K562 (cell line): Measurements from ENCODE around the gene CPPED1. TPM values are rescaled to one million over a fixed set of nuclear protein-coding genes. Genes with fewer than 3 reads are reported as not detected.

Experiments used
- ATAC-seq: fragments of 200-7000 bp; cut with Tn5 transposase; 3 replicates; pipeline ENCODE4 v1.9.1; 2020; ENCODE audit warnings: moderate library complexity
- BruUV-seq: library from RNA; stranded (reverse); fragments of 400-500 nt; replicated peaks from 2 replicates; lab custom pipeline; 2021; lab: Mats Ljungman, UMichigan
- CTCF ChIA-PET: fragments of 300-600 bp; formaldehyde crosslinking; extraction: SDS; loops from one replicate; lab custom pipeline; 2021; ENCODE audit warnings: low intra/inter-chr PET ratio; lab: Yijun Ruan, JAX
- POLR2A ChIA-PET: fragments of 300-600, 350-650 bp; sonication (Branson Sonifier 250); formaldehyde crosslinking; extraction: SDS; loops from one replicate; lab custom pipeline; 2021; ENCODE audit warnings: antibody characterized with exemption, inconsistent platforms; lab: Yijun Ruan, JAX
- DNase-seq, 4 experiments: peaks; one replicate each; pipeline versions ENCODE4 v3.0.0 to v3.0.0-alpha.2; 2011 to 2018; ENCODE audit warnings: low spot score in 3 of 4, mixed read lengths in 3 of 4; ENCODE audit errors: extremely low read depth in 1 of 4
- FAIRE-seq: peaks from 2 replicates; lab custom pipeline; 2011; peaks lifted over from hg19 to GRCh38; lab: Jason Lieb, UNC
- H2AFZ ChIP-seq: 2 replicates; pipeline ENCODE4 v1.6.0; 2011; ENCODE audit warnings: low read depth, low read length, control low read depth, inconsistent platforms
- H3K27ac ChIP-seq: fragments of 200-600 bp; 3 replicates; pipeline ENCODE4 v1.8.0; 2011; ENCODE audit warnings: low read depth, mild to moderate bottlenecking, control low read depth, inconsistent platforms, low read length, moderate library complexity, mixed read lengths; ENCODE audit errors: extremely low read depth
- H3K27me3 ChIP-seq, 2 experiments: fragments of 300-600 bp in 1 of 2; 2 replicates in 1 of 2; 3 replicates in 1 of 2; pipeline versions ENCODE4 v1.6.0 to v1.8.0; 2011; ENCODE audit warnings: inconsistent platforms in 2 of 2, low read length in 2 of 2, mild to moderate bottlenecking in 1 of 2, mixed read lengths in 1 of 2, moderate library complexity in 1 of 2; ENCODE audit not compliant: control insufficient read depth in 2 of 2, insufficient read depth in 2 of 2
- H3K36me3 ChIP-seq: fragments of 300-600 bp; 3 replicates; pipeline ENCODE4 v1.8.0; 2011; ENCODE audit warnings: mild to moderate bottlenecking, low read length, inconsistent platforms; ENCODE audit not compliant: control insufficient read depth, insufficient read depth
- H3K4me1 ChIP-seq, 2 experiments: fragments of 200-600 bp in 1 of 2; replicated peaks in 1 of 2; 2 replicates in 1 of 2; 3 replicates in 1 of 2; pipeline versions ENCODE4 v1.5.1 to v1.8.0; 2011; ENCODE audit warnings: inconsistent platforms in 2 of 2, low read length in 2 of 2, mild to moderate bottlenecking in 1 of 2, mixed read lengths in 1 of 2, moderate library complexity in 1 of 2; ENCODE audit not compliant: control insufficient read depth in 2 of 2, insufficient read depth in 2 of 2
- H3K4me2 ChIP-seq: 2 replicates; pipeline ENCODE4 v1.6.1; 2011; ENCODE audit warnings: low read length, control low read depth, inconsistent platforms, mixed read lengths; ENCODE audit not compliant: insufficient read depth
- H3K4me3 ChIP-seq: fragments of 200-600 bp; sonication (generic), shearing (Covaris generic); 2 replicates; pipeline ENCODE4 v1.5.1; 2016; ENCODE audit warnings: control low read depth, inconsistent platforms
- H3K79me2 ChIP-seq: fragments of 200-600 bp; 3 replicates; pipeline ENCODE4 v1.8.0; 2011; ENCODE audit warnings: low read length, inconsistent platforms; ENCODE audit not compliant: control insufficient read depth, insufficient read depth
- H3K9ac ChIP-seq, 2 experiments: 2 replicates each; pipeline versions ENCODE4 v1.6.0 to v1.6.1; 2011; ENCODE audit warnings: low read depth in 2 of 2, low read length in 2 of 2, control low read depth in 1 of 2, inconsistent platforms in 1 of 2, mild to moderate bottlenecking in 1 of 2, mixed read lengths in 1 of 2; ENCODE audit not compliant: insufficient read depth in 1 of 2
- H3K9me1 ChIP-seq: one replicate; pipeline ENCODE4 v1.6.0; 2011; ENCODE audit warnings: inconsistent platforms, mild to moderate bottlenecking, low read length, moderate library complexity; ENCODE audit not compliant: control insufficient read depth, insufficient read depth
- H3K9me3 ChIP-seq: replicated peaks from 2 replicates; pipeline ENCODE4 v1.5.1; 2011; ENCODE audit warnings: low read depth, low read length, inconsistent platforms; ENCODE audit not compliant: control insufficient read depth, insufficient read depth
- H4K20me1 ChIP-seq: replicated peaks from 2 replicates; pipeline ENCODE4 v1.6.1; 2011; ENCODE audit warnings: low read length, inconsistent platforms, mixed read lengths; ENCODE audit not compliant: control insufficient read depth, insufficient read depth
- ARHGAP35 ChIP-seq: fragments of 450-650 bp; IDR thresholded peaks from 2 replicates; pipeline ENCODE4 v1.6.1; 2018; ENCODE audit not compliant: partially characterized antibody
- C11orf30 ChIP-seq: fragments of 450-650 bp; IDR thresholded peaks from 2 replicates; pipeline ENCODE4 v1.6.1; 2016; ENCODE audit warnings: low read depth, mild to moderate bottlenecking
- CAMTA2 ChIP-seq: fragments of 250-450 bp; sonication (Bioruptor Pico); conservative IDR thresholded peaks from 2 replicates; pipeline ENCODE4 v1.5.1; 2022
- CBX3 ChIP-seq, 2 experiments: IDR thresholded peaks; 1 replicate in 1 of 2; 2 replicates in 1 of 2; pipeline ENCODE4 v1.6.1; 2012; ENCODE audit warnings: inconsistent platforms in 2 of 2, low read length in 2 of 2, borderline replicate concordance in 1 of 2, control low read depth in 1 of 2
- CCNT2 ChIP-seq: IDR thresholded peaks from 2 replicates; pipeline ENCODE4 v1.6.1; 2011; ENCODE audit warnings: borderline replicate concordance, low read depth, mild to moderate bottlenecking, moderate library complexity, mixed read lengths, low read length; ENCODE audit not compliant: insufficient read length; ENCODE audit errors: extremely low read depth
- ETV5 ChIP-seq: sonication (generic); formaldehyde crosslinking; IDR thresholded peaks from 2 replicates; pipeline ENCODE4 v1.4.0; 2020; ENCODE audit warnings: low read depth, mild to moderate bottlenecking, missing genetic modification reagents
- MAZ ChIP-seq, 2 experiments: fragments of 450-650 bp in 1 of 2; sonication (generic) in 1 of 2; formaldehyde crosslinking; IDR thresholded peaks in 1 of 2; conservative IDR thresholded peaks in 1 of 2; 2 replicates each; pipeline versions ENCODE4 v1.4.0 to v1.5.0; 2020; ENCODE audit warnings: mild to moderate bottlenecking in 1 of 2, missing genetic modification reagents in 1 of 2
- NR2C2 ChIP-seq, 2 experiments: fragments of 200-800 bp in 1 of 2; sonication (Bioruptor generic) in 1 of 2; sonication (generic) in 1 of 2; formaldehyde crosslinking in 1 of 2; IDR thresholded peaks; 2 replicates each; pipeline versions ENCODE4 v1.6.1 to v1.8.0; 2016 to 2022; ENCODE audit warnings: mild to moderate bottlenecking in 1 of 2, missing compliant biosample characterization in 1 of 2, missing genetic modification characterization in 1 of 2, missing genetic modification reagents in 1 of 2
- PHF21A ChIP-seq: fragments of 450-650 bp; IDR thresholded peaks from 2 replicates; pipeline ENCODE4 v1.6.1; 2017; ENCODE audit warnings: low read depth, borderline replicate concordance
- SMARCB1 ChIP-seq: IDR thresholded peaks from 2 replicates; pipeline ENCODE4 v1.6.1; 2011; ENCODE audit warnings: improper control_type of control experiment, low read depth; ENCODE audit not compliant: insufficient read length
- TAF9B ChIP-seq: fragments of 450-650 bp; IDR thresholded peaks from 2 replicates; pipeline ENCODE4 v1.6.1; 2018; ENCODE audit warnings: mild to moderate bottlenecking; ENCODE audit not compliant: partially characterized antibody
- ZBTB5 ChIP-seq: fragments of 450-650 bp; IDR thresholded peaks from 2 replicates; pipeline ENCODE4 v1.6.1; 2017; ENCODE audit warnings: antibody characterized with exemption
- ZC3H4 ChIP-seq: sonication (generic); formaldehyde crosslinking; IDR thresholded peaks from 2 replicates; pipeline ENCODE4 v1.9.0; 2021; ENCODE audit warnings: missing genetic modification reagents, borderline replicate concordance
- ZNF282 ChIP-seq: sonication (generic); formaldehyde crosslinking; IDR thresholded peaks from 2 replicates; pipeline ENCODE4 v1.8.1; 2023; ENCODE audit warnings: missing genetic modification reagents
- ZNF639 ChIP-seq, 2 experiments: fragments of 200-800 bp in 1 of 2; sonication (Bioruptor generic) in 1 of 2; sonication (generic) in 1 of 2; formaldehyde crosslinking in 1 of 2; IDR thresholded peaks in 1 of 2; conservative IDR thresholded peaks in 1 of 2; 2 replicates each; pipeline versions ENCODE4 v1.5.0 to v1.6.1; 2016 to 2020; ENCODE audit warnings: missing compliant biosample characterization in 1 of 2, missing genetic modification characterization in 1 of 2, missing genetic modification reagents in 1 of 2
- WGBS: fragments of 100-300 bp; shearing (Covaris generic); methylation state at CpG from one replicate; pipeline ENCODE4 v1.1.6; 2016; ENCODE audit warnings: low coverage, mixed read lengths; ENCODE audit not compliant: insufficient coverage; ENCODE audit errors: missing lambda C conversion rate; 5-methylcytosine and 5-hydroxymethylcytosine counted together
- in situ Hi-C: fragments of 300-500 bp; cut with MboI; formaldehyde crosslinking; loops from 4 replicates; pipeline ENCODE4 v1.15.0; 2018; ENCODE audit warnings: inconsistent platforms, mixed read lengths
- intact Hi-C: fragments of 100-400 bp; cut with micrococcal nuclease; formaldehyde crosslinking; loops from 2 replicates; pipeline ENCODE4 v1.14.2; 2022
- polyA plus RNA-seq, 8 experiments: library from polyadenylated mRNA; depleted of rRNA in 4 of 8; stranded (reverse) in 5 of 8; unstranded in 3 of 8; fragments of >200 nt; fragmentation: Nextera tagmentation in 2 of 8; fragmentation: Illumina TruSeq in 1 of 8; extraction: Ambion mirVana in 2 of 8; extraction: Trizol in 1 of 8; gene quantifications; 2 replicates each; pipeline versions ENCODE4 v1.2.1 to v1.2.3, GENCODE V29; 2011 to 2014; ENCODE audit warnings: inconsistent platforms in 1 of 8, missing spikeins in 1 of 8
- total RNA-seq, 7 experiments: library from RNA; depleted of rRNA in 6 of 7; stranded (reverse); fragments of >200 nt in 6 of 7; fragmentation: Illumina TruSeq in 2 of 7; extraction: Trizol in 2 of 7; gene quantifications; 2 replicates each; pipeline versions ENCODE4 v1.2.1 to v1.2.3, GENCODE V29; 2011 to 2021; ENCODE audit warnings: low replicate concordance in 1 of 7
- TF ChIP-seq, protein P1 (sequence below): fragments of 250-450 bp; sonication (Bioruptor Pico); IDR thresholded peaks from 2 replicates; pipeline ENCODE4 v1.5.0; 2020; ENCODE audit warnings: mild to moderate bottlenecking

The CPPED1 gene
- total and polyA plus RNA-seq, 9 of the 15 experiments (the other 6 are each of a cell fraction or from before 2014, with no cell fraction given), result 7.5 to 25.7 (median 16.9) TPM

GRCh38 chr16:12661656-12662172, 142.0 kb downstream of the CPPED1 start (continued):
- TF ChIP-seq ZNF639 (CRISPR knock-in tag; conservative IDR thresholded peaks at IDR 0.05 in 1 of 2, IDR thresholded peaks at IDR 0.05 in 1 of 2) (no peak), C11orf30 (no peak), PHF21A (no peak), NR2C2 (CRISPR knock-in tag; IDR thresholded peaks at IDR 0.05) (0 out of 2 replicates have a peak, but pooled peaks have one; percentile 78), NR2C2 (tag; IDR thresholded peaks at IDR 0.05) (peak; percentile 61; the same call in 1 of the 2 replicates), TAF9B (no peak), CAMTA2 (CRISPR knock-in tag) (no peak), CBX3 (IDR thresholded peaks at IDR 0.05; ENCODE audit: borderline replicate concordance in 1 of 2, low read length in 2 of 2) (no peak)

- no peak overlapping the region for H3K4me2 ChIP-seq
- CTCF ChIA-PET, result no interaction called here
- POLR2A ChIA-PET, result no interaction called here
- no peaks in the 10 kb centered on the region for H3K9me1 ChIP-seq
- no peaks in the 10 kb centered on the region for H3K79me2 ChIP-seq
- BruUV-seq, result no TSS peak
- H4K20me1 ChIP-seq, result no peaks in the 10 kb centered on the region
- H3K27me3 ChIP-seq, result no peaks in the 10 kb centered on the region
- WGBS, result 20% methylated on average over 3 of the region's 3 CpGs
- no peaks in the 10 kb centered on the region for H3K4me1 ChIP-seq
- no peak overlapping the region for H3K9ac ChIP-seq
- no peak overlapping the region for H3K4me3 ChIP-seq
- FAIRE-seq (no peak), DNase-seq (no peak), ATAC-seq (no peak)
- no peaks in the 10 kb centered on the region for H3K36me3 ChIP-seq
- no peak overlapping the region for H3K27ac ChIP-seq
- no peaks in the 10 kb centered on the region for H3K9me3 ChIP-seq
- H2AFZ ChIP-seq, result no peak overlapping the region
- intact Hi-C loops (no loop called here), in situ Hi-C loops (no loop called here)
- TF ChIP-seq ZBTB5 (no peak), MAZ (CRISPR knock-in tag; conservative IDR thresholded peaks at IDR 0.05 in 1 of 2, IDR thresholded peaks at IDR 0.05 in 1 of 2) (no peak), ZC3H4 (no peak), CCNT2 (no peak), ZNF282 (CRISPR knock-in tag) (no peak), SMARCB1 (no peak), ETV5 (CRISPR knock-in tag) (no peak), ARHGAP35 (no peak)
- TF ChIP-seq, protein P1, sequence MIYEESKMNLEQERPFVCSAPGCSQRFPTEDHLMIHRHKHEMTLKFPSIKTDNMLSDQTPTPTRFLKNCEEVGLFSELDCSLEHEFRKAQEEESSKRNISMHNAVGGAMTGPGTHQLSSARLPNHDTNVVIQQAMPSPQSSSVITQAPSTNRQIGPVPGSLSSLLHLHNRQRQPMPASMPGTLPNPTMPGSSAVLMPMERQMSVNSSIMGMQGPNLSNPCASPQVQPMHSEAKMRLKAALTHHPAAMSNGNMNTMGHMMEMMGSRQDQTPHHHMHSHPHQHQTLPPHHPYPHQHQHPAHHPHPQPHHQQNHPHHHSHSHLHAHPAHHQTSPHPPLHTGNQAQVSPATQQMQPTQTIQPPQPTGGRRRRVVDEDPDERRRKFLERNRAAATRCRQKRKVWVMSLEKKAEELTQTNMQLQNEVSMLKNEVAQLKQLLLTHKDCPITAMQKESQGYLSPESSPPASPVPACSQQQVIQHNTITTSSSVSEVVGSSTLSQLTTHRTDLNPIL (CRISPR knock-in tag), result no peak
These were observed 143.8 kb downstream of the CPPED1 start for GRCh38 chr16:12659871-12660270.
